Measurements from ENCODE around the gene FXYD6. TPM values are rescaled to one million over a fixed set of nuclear protein-coding genes. Genes with fewer than 3 reads are reported as not detected.
A peak's percentile ranks its signal among the peaks of the same experiment; 100 is the strongest.

FXYD6 gene
- total and polyA plus RNA-seq, 3 experiments from 2014 or later = 0.11 TPM; not detected in 2

DNA sequence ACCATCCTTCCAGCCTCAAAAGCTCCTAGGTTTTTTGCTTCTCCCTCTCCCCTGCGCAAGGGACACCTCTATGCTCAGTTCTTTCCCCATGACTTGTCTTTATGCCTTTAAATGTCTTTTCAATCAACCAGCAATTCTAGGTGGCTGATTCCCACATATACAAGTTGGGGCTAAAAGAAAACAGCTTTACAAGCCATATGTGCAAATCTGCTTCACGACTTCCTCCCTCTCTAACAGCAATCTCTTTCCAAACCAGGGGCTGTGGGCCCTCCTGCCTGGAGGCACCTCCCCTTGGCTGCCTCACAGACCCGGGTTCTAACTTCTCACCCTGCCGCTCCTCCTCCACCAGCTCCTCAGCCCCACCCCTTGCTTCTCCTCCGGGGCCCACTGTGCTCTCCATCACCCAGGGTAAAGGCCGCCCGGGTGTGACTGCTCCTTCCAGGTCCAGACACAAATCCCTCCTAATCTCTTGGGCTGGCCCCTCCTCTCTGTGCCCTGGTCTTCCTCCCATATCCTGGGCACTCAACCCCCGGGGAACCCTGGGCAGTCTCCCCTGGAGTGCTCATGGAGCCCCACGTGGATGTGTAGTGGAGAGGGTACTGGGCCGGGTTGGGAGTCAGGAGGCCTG is 38.6 kb upstream of the FXYD6 start:
- Mint-ChIP-seq H3K4me1 (no peaks in the 10 kb centered on the region), H3K36me3 (peaks cover 0 to 6% (median 2%) of the 10 kb centered on the region in 3 donors), H3K27me3 (peaks cover 0 to 3% of the 10 kb centered on the region in 2 donors), H3K9me3 (no peaks in the 10 kb centered on the region), H3K4me3 (no peak overlapping the region), H3K27ac (peak overlapping the region in 1 of 8 donors; percentile 6)
- ChIA-PET CTCF (interaction anchor here (1.2 kb wide), 1 partner anchor 32 kb away, joined by 3 read pairs; no protein-coding TSS in a partner anchor), POLR2A (no interaction called here)
- Histone ChIP-seq H3K9me3 (ENCODE audit: low read length) (no peaks in the 10 kb centered on the region), H3K4me1 (ENCODE audit: insufficient read depth, low read length) (no peaks in the 10 kb centered on the region), H3K27ac (ENCODE audit: low read depth, low read length) (no peak overlapping the region), H3K36me3 (ENCODE audit: insufficient read depth, low read length) (no peaks in the 10 kb centered on the region), H3K27me3 (ENCODE audit: insufficient read depth, low read length, poor library complexity, severe bottlenecking) (no peaks in the 10 kb centered on the region), H3K4me3 (ENCODE audit: low read length) (no peak overlapping the region)
- DNase-seq = no peak

GRCh38 chr11:117914398-117914761 is 37.9 kb upstream of the FXYD6 start:
- H3K4me3 ChIP-seq (ENCODE audit: low read length) = no peak overlapping the region
- Mint-ChIP-seq H3K4me3 (no peak overlapping the region), H3K27ac (no peak overlapping the region), H3K36me3 (peaks cover 0 to 6% (median 2%) of the 10 kb centered on the region in 3 donors), H3K4me1 (no peaks in the 10 kb centered on the region), H3K9me3 (no peaks in the 10 kb centered on the region), H3K27me3 (peaks cover 0 to 3% of the 10 kb centered on the region in 2 donors)
- no peaks in the 10 kb centered on the region for H3K4me1 ChIP-seq (ENCODE audit: insufficient read depth, low read length)
- POLR2A ChIA-PET = no interaction called here
- H3K36me3 ChIP-seq (ENCODE audit: insufficient read depth, low read length) = no peaks in the 10 kb centered on the region
- H3K27ac ChIP-seq (ENCODE audit: low read depth, low read length) = no peak overlapping the region
- CTCF ChIA-PET = interaction anchor here (1.2 kb wide), 1 partner anchor 32 kb away, joined by 3 read pairs; no protein-coding TSS in a partner anchor
- DNase-seq = no peak
- no peaks in the 10 kb centered on the region for H3K9me3 ChIP-seq (ENCODE audit: low read length)
- no peaks in the 10 kb centered on the region for H3K27me3 ChIP-seq (ENCODE audit: insufficient read depth, low read length, poor library complexity, severe bottlenecking)

- no peak overlapping the region for H3K4me3 ChIP-seq (ENCODE audit: low read length)
- no peak overlapping the region for H3K27ac ChIP-seq (ENCODE audit: low read depth, low read length)
- no peaks in the 10 kb centered on the region for H3K4me1 ChIP-seq (ENCODE audit: insufficient read depth, low read length)
- H3K36me3 Mint-ChIP-seq = peaks cover 0 to 6% (median 2%) of the 10 kb centered on the region in 3 donors
- ChIA-PET CTCF (interaction anchor here (1.2 kb wide), 1 partner anchor 33 kb away, joined by 3 read pairs; no protein-coding TSS in a partner anchor), POLR2A (no interaction called here)
- peaks cover 0 to 3% of the 10 kb centered on the region in 2 donors for H3K27me3 Mint-ChIP-seq
- H3K9me3 ChIP-seq (ENCODE audit: low read length) = no peaks in the 10 kb centered on the region
- H3K27ac Mint-ChIP-seq = peak overlapping the region in 1 of 8 donors; percentile 36
- H3K36me3 ChIP-seq (ENCODE audit: insufficient read depth, low read length) = no peaks in the 10 kb centered on the region
- H3K4me3 Mint-ChIP-seq = no peak overlapping the region
- no peaks in the 10 kb centered on the region for H3K4me1 Mint-ChIP-seq
- no peak for DNase-seq
- no peaks in the 10 kb centered on the region for H3K27me3 ChIP-seq (ENCODE audit: insufficient read depth, low read length, poor library complexity, severe bottlenecking)
- H3K9me3 Mint-ChIP-seq = no peaks in the 10 kb centered on the region
These were observed 37.4 kb upstream of the FXYD6 start for GRCh38 chr11:117913736-117914397.

DNA sequence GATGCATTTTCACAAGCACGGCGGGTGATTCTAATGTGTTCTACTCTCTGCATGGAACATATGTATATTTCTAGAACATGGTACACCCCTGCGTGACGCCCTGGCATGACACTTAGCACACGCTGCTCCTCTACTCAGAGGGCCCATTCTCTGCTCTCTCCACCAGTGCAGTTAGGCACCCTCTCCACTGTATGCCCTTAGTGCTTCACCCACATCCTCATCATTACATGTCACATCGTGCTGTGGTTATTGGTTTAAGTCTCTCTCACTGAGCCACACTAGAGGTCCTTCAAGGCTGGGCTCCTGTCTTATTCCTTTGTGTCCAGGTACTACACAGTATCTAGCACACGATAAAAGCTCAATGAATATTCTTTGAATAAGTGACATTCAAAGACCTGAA is 36.0 kb upstream of the FXYD6 start:
- Mint-ChIP-seq H3K27me3 (peaks cover 0 to 3% of the 10 kb centered on the region in 2 donors), H3K4me3 (no peak overlapping the region), H3K9me3 (no peaks in the 10 kb centered on the region), H3K36me3 (peaks cover 0 to 6% (median 4%) of the 10 kb centered on the region in 3 donors), H3K4me1 (peaks cover 1 to 6% (median 5%) of the 10 kb centered on the region in 3 donors), H3K27ac (no peak overlapping the region)
- H3K36me3 ChIP-seq (ENCODE audit: insufficient read depth, low read length) = no peaks in the 10 kb centered on the region
- no peak for DNase-seq
- no peaks in the 10 kb centered on the region for H3K27me3 ChIP-seq (ENCODE audit: insufficient read depth, low read length, poor library complexity, severe bottlenecking)
- H3K9me3 ChIP-seq (ENCODE audit: low read length) = no peaks in the 10 kb centered on the region
- H3K4me1 ChIP-seq (ENCODE audit: insufficient read depth, low read length) = no peaks in the 10 kb centered on the region
- ChIA-PET POLR2A (no interaction called here), CTCF (no interaction called here)
- no peak overlapping the region for H3K4me3 ChIP-seq (ENCODE audit: low read length)
- H3K27ac ChIP-seq (ENCODE audit: low read depth, low read length) = no peak overlapping the region

DNA sequence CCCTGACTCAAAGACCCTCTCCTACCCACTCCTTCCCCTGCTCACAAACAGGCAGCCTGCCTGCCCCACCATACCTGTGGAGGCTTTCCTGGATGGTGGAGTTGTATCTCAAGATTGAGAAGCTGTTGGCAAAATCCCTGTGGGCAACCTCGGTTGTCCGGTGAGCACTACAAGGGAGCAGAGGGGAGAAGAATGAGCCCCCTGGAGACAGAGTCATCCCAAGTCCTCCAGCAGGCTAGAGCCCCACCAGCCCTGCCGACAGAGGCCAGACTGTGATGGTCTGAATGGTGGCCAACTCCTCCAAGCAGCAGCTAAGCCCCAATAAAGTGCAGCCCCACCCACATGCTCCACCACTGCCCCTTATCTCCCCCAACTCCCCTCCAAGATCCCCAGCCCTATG is 35.2 kb upstream of the FXYD6 start:
- Histone ChIP-seq H3K36me3 (ENCODE audit: insufficient read depth, low read length) (no peaks in the 10 kb centered on the region), H3K27ac (ENCODE audit: low read depth, low read length) (no peak overlapping the region), H3K27me3 (ENCODE audit: insufficient read depth, low read length, poor library complexity, severe bottlenecking) (no peaks in the 10 kb centered on the region), H3K4me3 (ENCODE audit: low read length) (no peak overlapping the region), H3K9me3 (ENCODE audit: low read length) (no peaks in the 10 kb centered on the region), H3K4me1 (ENCODE audit: insufficient read depth, low read length) (no peaks in the 10 kb centered on the region)
- peaks cover 0 to 6% (median 4%) of the 10 kb centered on the region in 3 donors for H3K36me3 Mint-ChIP-seq
- H3K9me3 Mint-ChIP-seq = no peaks in the 10 kb centered on the region
- ChIA-PET POLR2A (no interaction called here), CTCF (no interaction called here)
- H3K4me1 Mint-ChIP-seq = peaks cover 6 to 11% (median 7%) of the 10 kb centered on the region in 3 donors
- peaks cover 0 to 3% of the 10 kb centered on the region in 2 donors for H3K27me3 Mint-ChIP-seq
- no peak overlapping the region for H3K27ac Mint-ChIP-seq
- no peak overlapping the region for H3K4me3 Mint-ChIP-seq
- no peak for DNase-seq

GRCh38 chr11:117910941-117911655 is 34.6 kb upstream of the FXYD6 start:
- H3K27me3 ChIP-seq (ENCODE audit: insufficient read depth, low read length, poor library complexity, severe bottlenecking) = no peaks in the 10 kb centered on the region
- ChIA-PET POLR2A (no interaction called here), CTCF (interaction anchor here (1.0 kb wide), 1 partner anchor 142 kb away, joined by 3 read pairs; no protein-coding TSS in a partner anchor)
- Mint-ChIP-seq H3K27ac (peak overlapping the region in 1 of 8 donors; percentile 87), H3K36me3 (peaks cover 0 to 6% (median 4%) of the 10 kb centered on the region in 3 donors), H3K4me1 (peaks cover 6 to 11% (median 7%) of the 10 kb centered on the region in 3 donors), H3K4me3 (no peak overlapping the region), H3K9me3 (no peaks in the 10 kb centered on the region), H3K27me3 (peaks cover 0 to under 1% of the 10 kb centered on the region in 2 donors)
- no peaks in the 10 kb centered on the region for H3K9me3 ChIP-seq (ENCODE audit: low read length)
- DNase-seq = no peak
- no peak overlapping the region for H3K27ac ChIP-seq (ENCODE audit: low read depth, low read length)
- H3K36me3 ChIP-seq (ENCODE audit: insufficient read depth, low read length) = no peaks in the 10 kb centered on the region
- no peaks in the 10 kb centered on the region for H3K4me1 ChIP-seq (ENCODE audit: insufficient read depth, low read length)
- no peak overlapping the region for H3K4me3 ChIP-seq (ENCODE audit: low read length)

DNA sequence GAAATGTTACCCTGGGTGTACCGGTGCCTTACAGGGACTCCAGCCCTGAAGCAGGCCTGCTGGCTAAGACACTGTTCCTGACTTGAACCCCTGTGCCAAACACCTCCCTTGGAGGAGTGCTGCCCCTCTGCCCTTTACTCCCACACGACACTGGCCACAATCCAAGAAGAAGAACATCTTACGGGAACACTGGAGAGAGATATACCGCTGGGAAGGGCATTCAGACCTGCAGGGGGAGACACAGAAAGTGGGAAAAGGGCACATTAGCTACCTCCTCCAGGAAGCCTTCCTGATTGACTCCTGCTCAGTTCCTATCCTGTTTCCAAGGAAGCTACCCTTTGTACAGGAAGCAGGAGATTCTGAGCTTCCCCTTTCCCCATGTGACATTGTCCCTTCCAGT is 34.1 kb upstream of the FXYD6 start:
- no peaks in the 10 kb centered on the region for H3K9me3 ChIP-seq (ENCODE audit: low read length)
- Mint-ChIP-seq H3K4me3 (no peak overlapping the region), H3K4me1 (peaks cover 6 to 11% (median 7%) of the 10 kb centered on the region in 3 donors), H3K27ac (peak overlapping the region in 1 of 8 donors; percentile 51), H3K9me3 (no peaks in the 10 kb centered on the region), H3K36me3 (peaks cover 0 to 6% (median 4%) of the 10 kb centered on the region in 3 donors), H3K27me3 (no peaks in the 10 kb centered on the region)
- ChIA-PET CTCF (interaction anchor here (1.0 kb wide), 1 partner anchor 143 kb away, joined by 3 read pairs; no protein-coding TSS in a partner anchor), POLR2A (no interaction called here)
- DNase-seq = no peak
- H3K27me3 ChIP-seq (ENCODE audit: insufficient read depth, low read length, poor library complexity, severe bottlenecking) = no peaks in the 10 kb centered on the region
- H3K4me1 ChIP-seq (ENCODE audit: insufficient read depth, low read length) = no peaks in the 10 kb centered on the region
- no peaks in the 10 kb centered on the region for H3K36me3 ChIP-seq (ENCODE audit: insufficient read depth, low read length)
- H3K4me3 ChIP-seq (ENCODE audit: low read length) = no peak overlapping the region
- no peak overlapping the region for H3K27ac ChIP-seq (ENCODE audit: low read depth, low read length)
